ENCODE data around the gene RPRD1B. TPM values are rescaled to one million over a fixed set of nuclear protein-coding genes. Genes with fewer than 3 reads are reported as not detected.

The RPRD1B gene
- total and polyA plus RNA-seq, 2 of the 13 experiments (the other 11 are each of a cell fraction or from before 2014, with no cell fraction given): 31.1 to 41.5 TPM

GRCh38 chr20:38125157-38126056, 91.9 kb downstream of the RPRD1B start (continued):
- TF ChIP-seq ZBTB3 (CRISPR knock-in tag; IDR thresholded peaks at IDR 0.05; ENCODE audit: borderline replicate concordance, low read depth) (no peak; the same call in 1 of the 2 replicates), ZNF510 (CRISPR knock-in tag; IDR thresholded peaks at IDR 0.05; ENCODE audit: low read depth) (no peak), KAT8 (CRISPR knock-in tag; IDR thresholded peaks at IDR 0.05) (peak; percentile 46), FOSL1 (CRISPR knock-in tag; IDR thresholded peaks at IDR 0.05; ENCODE audit: borderline replicate concordance) (no peak), ZNF597 (CRISPR knock-in tag; IDR thresholded peaks at IDR 0.05) (no peak), KLF9 (CRISPR knock-in tag; IDR thresholded peaks at IDR 0.05; ENCODE audit: low read depth) (0 out of 2 replicates have a peak, but pooled peaks have one; percentile 67), ZNF253 (CRISPR knock-in tag; IDR thresholded peaks at IDR 0.05; ENCODE audit: borderline replicate concordance) (0 out of 2 replicates have a peak, but pooled peaks have one; percentile 27), ARID5B (CRISPR knock-in tag; IDR thresholded peaks at IDR 0.05) (peak; percentile 91), HNF1A (IDR thresholded peaks at IDR 0.05; ENCODE audit: low read depth) (no peak), HNF1A (CRISPR knock-in tag; IDR thresholded peaks at IDR 0.05; ENCODE audit: borderline replicate concordance) (peak; percentile 63; the same call in 1 of the 2 replicates), GTF2F1 (IDR thresholded peaks at IDR 0.05; ENCODE audit: low read length) (no peak), SPEN (CRISPR knock-in tag; IDR thresholded peaks at IDR 0.05; ENCODE audit: low read depth) (0 out of 2 replicates have a peak, but pooled peaks have one; percentile 42), ZNF709 (CRISPR knock-in tag; IDR thresholded peaks at IDR 0.05) (no peak), CBX5 (CRISPR knock-in tag; IDR thresholded peaks at IDR 0.05; ENCODE audit: borderline replicate concordance) (peak; percentile 8; the same call in 1 of the 2 replicates), ZNF674 (CRISPR knock-in tag; IDR thresholded peaks at IDR 0.05; ENCODE audit: low read depth) (no peak), ZNF773 (CRISPR knock-in tag; IDR thresholded peaks at IDR 0.05; ENCODE audit: borderline replicate concordance) (no peak), SNAPC5 (CRISPR knock-in tag; IDR thresholded peaks at IDR 0.05; ENCODE audit: borderline replicate concordance) (no peak), ATF5 (CRISPR knock-in tag; IDR thresholded peaks at IDR 0.05; ENCODE audit: low read depth) (0 out of 2 replicates have a peak, but pooled peaks have one; percentile 51)
